Hematopoietic multipotent progenitor cell (in vitro differentiated cells): ENCODE results near the gene PPP1R36. TPM values are rescaled to one million over a fixed set of nuclear protein-coding genes. Genes with fewer than 3 reads are reported as not detected.
A peak's percentile ranks its signal among the peaks of the same experiment; 100 is the strongest.
"Not testable (repeated sequence)": the region's sequence is repeated elsewhere in the genome, so short reads cannot be mapped to it uniquely, and the experiment has no call there.

Experiments used
- DNase-seq, 3 donors: peaks; one replicate each; pipeline ENCODE4 v3.0.0-alpha.2; 2011 to 2015; ENCODE audit warnings: low read depth in 2 of 3, low spot score in 2 of 3
- total RNA-seq: library from RNA; depleted of rRNA; stranded (reverse); fragments of >200 nt; gene quantifications from one replicate; pipeline ENCODE4 v1.2.3, GENCODE V29; 2012

The PPP1R36 gene
- total RNA-seq, 1 donor = not detected

- no peak for DNase-seq
These were observed 31.5 kb upstream of the PPP1R36 start for GRCh38 chr14:64518229-64518628.

GRCh38 chr14:64520699-64521098, 29.1 kb upstream of the PPP1R36 start:
- no peak for DNase-seq

GRCh38 chr14:64522591-64523355, 27.0 kb upstream of the PPP1R36 start:
- DNase-seq = no peak

DNA sequence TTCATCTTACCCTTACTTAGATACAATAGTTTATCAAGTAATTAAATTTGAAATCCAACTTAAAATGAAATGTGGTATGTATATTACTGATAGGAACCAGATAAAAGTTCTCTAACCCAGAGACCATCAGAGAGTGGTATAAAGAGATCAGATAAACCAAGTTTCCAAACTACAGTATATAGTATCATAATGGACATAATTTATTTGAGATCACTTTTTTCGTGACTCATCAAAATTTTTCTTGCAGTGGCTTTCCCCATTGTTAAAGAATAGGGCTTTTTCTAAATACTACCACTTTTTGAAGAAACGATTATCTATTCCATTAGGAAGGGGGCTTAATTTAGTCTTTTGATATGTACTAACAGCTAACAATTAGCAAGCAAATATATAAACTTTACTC, 24.4 kb upstream of the PPP1R36 start:
- DNase-seq = no peak

DNA sequence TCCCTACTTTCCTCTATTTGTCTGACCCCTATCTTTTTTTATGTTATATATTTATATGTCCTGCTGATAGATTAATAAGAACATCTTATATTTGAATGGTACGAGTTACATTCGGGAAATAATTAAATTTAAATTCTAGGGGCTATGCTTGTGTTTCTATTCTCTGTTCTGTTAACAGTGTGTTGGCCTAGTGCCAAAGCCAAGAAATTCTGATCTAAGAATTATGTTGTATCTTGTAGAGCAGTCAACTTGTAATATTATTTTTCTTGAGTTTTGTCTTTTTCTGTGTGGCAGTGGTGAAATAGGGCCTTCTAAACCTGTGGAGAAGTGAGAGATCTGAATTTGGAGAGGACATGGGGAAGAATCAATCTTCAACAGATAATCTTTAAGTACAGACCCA, 18.2 kb upstream of the PPP1R36 start:
- DNase-seq = no peak

DNA sequence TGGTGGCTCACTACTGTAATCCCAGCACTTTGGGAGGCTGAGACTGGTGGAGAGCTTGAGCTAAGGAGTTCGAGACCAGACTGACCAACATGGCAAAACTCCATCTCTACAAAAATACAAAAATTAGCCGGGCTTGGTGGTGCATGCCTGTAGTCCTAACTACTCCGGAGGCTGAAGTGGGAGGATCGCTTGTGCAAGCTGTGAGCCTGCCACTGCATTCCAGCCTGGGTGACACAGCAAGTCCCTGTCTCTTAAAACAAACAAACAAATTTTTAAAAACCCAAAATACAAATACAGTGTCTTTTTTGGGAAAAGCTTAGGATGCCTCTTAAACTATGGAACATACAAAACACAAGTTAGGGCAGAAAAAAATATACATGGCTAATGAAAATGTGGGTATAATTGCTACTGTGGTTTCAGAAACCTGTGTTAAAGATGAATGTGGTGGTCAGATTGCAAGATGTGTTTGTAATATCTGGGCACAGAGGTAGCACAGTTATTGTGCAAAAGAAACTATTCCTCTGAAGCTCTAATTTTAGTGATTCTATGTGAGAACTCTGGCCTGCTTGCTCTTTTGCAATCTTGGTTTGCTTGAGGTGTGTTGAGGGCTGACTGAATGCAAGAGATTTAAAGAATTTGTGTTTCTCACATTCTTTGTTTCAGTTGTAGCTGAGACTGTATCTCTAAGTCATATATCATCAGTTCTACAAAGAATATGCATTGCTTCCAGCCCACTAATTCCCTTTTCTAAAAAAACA, 13.1 kb upstream of the PPP1R36 start:
- no peak for DNase-seq

- peak; percentile 85 to 98 (median 98) for DNase-seq
These were observed 9.3 kb upstream of the PPP1R36 start, which contains the start of gene HSPA2 for GRCh38 chr14:64540208-64541202. TSS of gene HSPA2 (plus strand) at chr14:64540741. CDS start at chr14:64540850, 109 bp downstream.

DNA sequence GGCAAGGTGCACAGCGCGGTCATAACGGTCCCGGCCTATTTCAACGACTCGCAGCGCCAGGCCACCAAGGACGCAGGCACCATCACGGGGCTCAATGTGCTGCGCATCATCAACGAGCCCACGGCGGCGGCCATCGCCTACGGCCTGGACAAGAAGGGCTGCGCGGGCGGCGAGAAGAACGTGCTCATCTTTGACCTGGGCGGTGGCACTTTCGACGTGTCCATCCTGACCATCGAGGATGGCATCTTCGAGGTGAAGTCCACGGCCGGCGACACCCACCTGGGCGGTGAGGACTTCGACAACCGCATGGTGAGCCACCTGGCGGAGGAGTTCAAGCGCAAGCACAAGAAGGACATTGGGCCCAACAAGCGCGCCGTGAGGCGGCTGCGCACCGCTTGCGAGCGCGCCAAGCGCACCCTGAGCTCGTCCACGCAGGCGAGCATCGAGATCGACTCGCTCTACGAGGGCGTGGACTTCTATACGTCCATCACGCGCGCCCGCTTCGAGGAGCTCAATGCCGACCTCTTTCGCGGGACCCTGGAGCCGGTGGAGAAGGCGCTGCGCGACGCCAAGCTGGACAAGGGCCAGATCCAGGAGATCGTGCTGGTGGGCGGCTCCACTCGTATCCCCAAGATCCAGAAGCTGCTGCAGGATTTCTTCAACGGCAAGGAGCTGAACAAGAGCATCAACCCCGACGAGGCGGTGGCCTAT, 8.3 kb upstream of the PPP1R36 start:
- DNase-seq = peak in 1 of 3 donors; percentile 9

GRCh38 chr14:64541972-64542835, 7.6 kb upstream of the PPP1R36 start:
- no peak for DNase-seq

DNA sequence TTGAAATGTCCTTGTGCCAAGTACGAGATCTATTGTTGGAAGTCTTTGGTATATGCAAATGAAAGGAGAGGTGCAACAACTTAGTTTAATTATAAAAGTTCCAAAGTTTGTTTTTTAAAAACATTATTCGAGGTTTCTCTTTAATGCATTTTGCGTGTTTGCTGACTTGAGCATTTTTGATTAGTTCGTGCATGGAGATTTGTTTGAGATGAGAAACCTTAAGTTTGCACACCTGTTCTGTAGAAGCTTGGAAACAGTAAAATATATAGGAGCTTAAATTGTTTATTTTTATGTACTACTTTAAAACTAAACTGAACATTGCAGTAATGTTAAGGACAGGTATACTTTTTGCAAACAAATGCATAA, 6.9 kb upstream of the PPP1R36 start:
- no peak for DNase-seq

DNA sequence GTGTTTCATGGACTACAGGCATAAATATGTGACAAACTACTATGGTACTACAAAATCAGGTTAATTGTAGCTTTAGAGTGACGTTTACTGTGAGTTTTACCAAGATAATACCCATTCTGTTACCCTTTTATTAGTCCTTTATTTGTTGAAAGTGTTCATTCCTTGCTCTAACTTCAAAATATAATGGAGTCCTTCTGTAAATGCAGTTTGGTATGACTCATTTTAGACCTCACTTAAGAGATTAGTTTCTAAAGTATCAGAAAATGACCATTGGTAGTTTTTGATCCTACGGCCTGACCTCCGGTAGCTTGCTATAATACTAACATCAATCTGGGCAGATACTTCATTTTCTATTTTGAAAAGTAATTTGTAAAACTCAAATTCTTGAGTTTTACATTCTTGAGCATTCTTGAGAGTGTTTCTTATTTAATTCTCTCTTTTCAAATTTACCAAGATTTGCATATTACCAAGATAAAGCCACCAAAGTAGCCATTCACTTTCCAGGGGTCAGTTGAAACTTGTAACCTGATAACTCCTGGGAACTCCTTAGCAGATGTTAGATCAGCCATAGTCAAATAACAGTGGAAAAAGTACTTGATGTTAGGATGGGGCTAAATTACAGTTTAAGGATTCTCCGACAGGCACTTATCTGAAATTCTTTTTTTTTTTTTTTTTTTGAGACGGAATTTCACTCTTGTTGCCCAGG, 5.0 kb upstream of the PPP1R36 start:
- DNase-seq = no peak

GRCh38 chr14:64549016-64549415, 745 bp upstream of the PPP1R36 start:
- no peak for DNase-seq

DNA sequence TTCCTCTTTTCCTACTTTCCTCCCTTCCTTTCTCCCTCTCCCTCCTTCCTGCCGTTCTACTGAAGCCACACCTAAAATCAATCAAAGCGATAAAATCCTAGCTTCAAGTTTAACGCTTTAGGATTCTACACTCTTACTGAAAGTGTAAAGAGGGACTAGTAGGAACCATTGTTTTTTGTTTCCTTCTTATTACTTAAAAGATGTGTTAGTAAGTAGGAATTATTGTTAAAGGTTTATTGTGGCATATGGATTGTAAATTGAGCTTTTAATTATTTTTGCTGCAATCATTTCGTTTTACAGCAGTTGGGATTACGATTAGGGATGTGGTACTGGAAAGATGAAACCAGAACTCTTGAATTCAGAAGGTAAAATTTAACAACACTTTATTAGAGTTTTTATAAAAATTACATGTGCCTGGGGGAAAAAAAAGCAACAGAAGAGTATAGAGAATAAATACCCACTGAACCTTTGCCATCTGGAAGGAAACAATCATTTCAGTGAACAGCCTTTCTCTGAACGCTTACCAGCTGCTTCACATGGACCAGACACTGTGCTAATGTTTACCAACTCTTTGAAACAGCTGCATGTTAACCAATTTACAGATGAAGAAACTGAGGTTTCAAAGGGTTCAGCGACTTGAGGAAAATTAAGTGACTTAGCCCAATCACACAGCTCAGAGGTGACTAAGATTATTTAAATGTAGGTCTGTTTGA, 1.0 kb downstream of the PPP1R36 start:
- DNase-seq = no peak

- no peak for DNase-seq
These were observed 4.8 kb downstream of the PPP1R36 start for GRCh38 chr14:64554556-64554955.

DNA sequence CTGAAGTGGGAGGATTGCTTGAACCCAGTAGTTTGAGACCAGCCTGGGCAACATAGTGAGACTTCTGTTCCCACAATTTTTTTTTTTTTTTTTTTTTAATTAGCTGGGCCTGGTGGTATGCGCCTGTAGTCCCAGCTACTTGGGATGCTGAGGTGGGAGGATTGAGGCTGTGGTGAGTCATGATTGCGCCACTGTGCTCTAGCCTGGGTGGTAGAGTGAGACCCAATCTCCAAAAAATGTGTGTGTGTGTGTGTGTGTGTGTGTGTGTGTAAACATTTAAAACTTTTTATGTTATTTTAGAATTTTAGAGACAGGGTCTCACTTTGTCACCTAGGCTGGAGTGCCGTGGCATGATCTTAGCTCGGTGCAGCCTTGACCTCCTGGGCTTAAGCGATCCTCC, 6.8 kb downstream of the PPP1R36 start:
- no peak for DNase-seq

DNA sequence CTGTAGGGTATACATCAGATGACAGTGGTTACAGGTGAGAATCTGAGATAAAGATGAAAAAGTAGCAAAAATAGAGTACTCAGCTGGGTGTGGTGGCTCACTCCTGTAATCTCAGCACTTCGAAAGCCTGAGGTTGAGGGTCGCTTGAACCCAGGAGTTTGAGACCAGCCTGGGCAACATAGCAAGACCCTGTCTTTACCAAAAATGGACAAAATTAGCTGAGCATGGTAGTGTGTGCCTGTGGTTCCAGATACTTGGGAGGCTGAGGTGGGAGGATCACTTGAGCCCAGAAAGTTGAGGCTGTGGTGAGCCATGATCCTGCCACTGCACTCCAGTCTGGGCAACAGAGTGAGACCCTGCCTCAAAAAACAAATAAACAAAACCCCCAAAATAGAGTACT, 8.5 kb downstream of the PPP1R36 start:
- DNase-seq = not testable (repeated sequence)

DNA sequence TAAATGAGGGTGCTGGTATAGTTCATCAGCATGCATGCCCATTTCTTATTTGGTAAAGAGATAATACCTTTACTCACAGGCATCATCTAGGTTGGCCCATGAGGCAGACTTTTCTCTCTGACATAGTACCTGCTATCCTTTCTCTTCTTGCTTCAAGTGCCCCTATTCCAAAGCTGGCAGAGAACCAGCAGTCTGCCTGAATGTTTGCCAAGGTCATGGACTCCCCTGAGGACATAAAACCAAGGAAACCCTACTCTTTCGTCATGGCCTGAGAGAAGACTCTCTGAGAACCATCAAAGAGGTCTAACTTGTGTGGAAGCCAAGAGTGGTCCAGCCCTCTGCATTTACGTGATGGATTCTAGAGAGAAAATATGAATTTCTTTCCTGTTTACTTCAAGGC, 11.9 kb downstream of the PPP1R36 start:
- no peak for DNase-seq

DNA sequence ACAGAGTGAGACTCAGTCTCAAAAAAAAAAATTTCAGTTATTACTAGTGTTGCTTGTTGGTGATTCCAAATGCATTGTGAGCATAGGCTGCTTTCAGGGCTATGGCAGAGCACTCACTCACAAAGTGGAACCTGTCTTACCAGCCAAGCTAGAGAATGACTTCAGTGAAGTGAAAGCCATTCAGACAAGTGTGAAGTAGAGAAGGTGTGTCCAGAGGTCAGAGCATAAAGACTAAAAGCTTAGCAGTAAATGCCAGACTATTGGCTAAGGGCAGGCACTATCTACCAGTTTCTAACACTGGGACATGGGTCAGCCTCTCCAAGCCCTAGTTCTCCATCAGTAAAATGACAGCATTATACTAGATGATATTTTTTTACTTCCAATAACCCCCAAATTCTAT, 12.7 kb downstream of the PPP1R36 start:
- no peak for DNase-seq
